Measurements from ENCODE around the gene NTRK3. TPM values are rescaled to one million over a fixed set of nuclear protein-coding genes. Genes with fewer than 3 reads are reported as not detected.

The NTRK3 gene
- total and polyA plus RNA-seq, 2 donors (not counting 3 experiments of a cell fraction or from before 2014, with no cell fraction given), result not detected

- Histone ChIP-seq H3K4me1 (ENCODE audit: control insufficient read depth, extremely low read depth, insufficient read depth, low read length) (peaks cover 1% of the 10 kb centered on the region), H3K9me3 (replicated peaks; ENCODE audit: control insufficient read depth, insufficient read depth, low read length) (peaks cover 7% of the 10 kb centered on the region), H3K79me2 (ENCODE audit: control insufficient read depth, insufficient read depth, low read length) (no peaks in the 10 kb centered on the region), H3K9ac (replicated peaks; ENCODE audit: extremely low read depth, insufficient read depth, low read length) (no peak overlapping the region), H4K20me1 (replicated peaks; ENCODE audit: control insufficient read depth, extremely low read depth, insufficient read depth, low read length) (no peaks in the 10 kb centered on the region), H3K36me3 (ENCODE audit: control insufficient read depth in 2 of 2, extremely low read depth in 1 of 2, insufficient read depth in 2 of 2, low read length in 2 of 2) (no peaks in the 10 kb centered on the region), H3K27me3 (ENCODE audit: control insufficient read depth in 2 of 2, insufficient read depth in 2 of 2, low read length in 2 of 2) (no peaks in the 10 kb centered on the region), H3K4me2 (ENCODE audit: insufficient read depth, low read length) (no peak overlapping the region), H3K4me3 (replicated peaks in 1 of 3; ENCODE audit: insufficient read depth in 1 of 3, low read depth in 1 of 3, low read length in 3 of 3) (no peak overlapping the region), H2AFZ (ENCODE audit: low read depth, low read length) (no peak overlapping the region), H3K27ac (ENCODE audit: insufficient read depth, low read depth, low read length) (no peak overlapping the region), H3K9me1 (replicated peaks; ENCODE audit: control insufficient read depth, extremely low read depth, insufficient read depth, low read length) (no peaks in the 10 kb centered on the region)
- no peak for TF ChIP-seq CTCF (IDR thresholded peaks at IDR 0.05; ENCODE audit: extremely low read depth in 1 of 2, insufficient read depth in 1 of 2, low read depth in 1 of 2, low read length in 2 of 2)
- no peak for TF ChIP-seq POLR2A (IDR thresholded peaks at IDR 0.05; ENCODE audit: low read depth, low read length)
- no peak for TF ChIP-seq MYC (IDR thresholded peaks at IDR 0.05; ENCODE audit: low read depth, low read length)
- TF ChIP-seq GATA2 (IDR thresholded peaks at IDR 0.05; ENCODE audit: insufficient read depth, insufficient read length, low read depth, low read length), result no peak
- TF ChIP-seq FOS (IDR thresholded peaks at IDR 0.05; ENCODE audit: borderline replicate concordance, insufficient read depth, low read length), result no peak
- TF ChIP-seq EZH2 (IDR thresholded peaks at IDR 0.05; ENCODE audit: borderline replicate concordance, low read depth, low read length, severe bottlenecking), result no peak
- TF ChIP-seq MAX (IDR thresholded peaks at IDR 0.05; ENCODE audit: insufficient read depth, insufficient read length), result no peak
- TF ChIP-seq JUN (IDR thresholded peaks at IDR 0.05; ENCODE audit: borderline replicate concordance, insufficient read depth, insufficient read length, low read depth), result no peak
- TF ChIP-seq POLR2AphosphoS5 (IDR thresholded peaks at IDR 0.05; ENCODE audit: insufficient read depth, low read depth, low read length), result no peak
- CTCF ChIA-PET, result no interaction called here
- POLR2A ChIA-PET, result no interaction called here
- intact Hi-C loops (cut with micrococcal nuclease), result no loop called here
- no peak for DNase-seq (ENCODE audit: low read depth, low spot score)
- no TSS peak for BruUV-seq (replicated peaks)
- dilution Hi-C loops (cut with MboI; ENCODE audit: extremely low pct_ligation_motif_present, low sequenced_read_pairs), result no loop called here
- FAIRE-seq, result no peak
Observed at GRCh38 chr15:88121968-88122530, 134.5 kb downstream of the NTRK3 start.

Data from endothelial cell of umbilical vein (primary cell).